Stimulated activated CD8-positive, alpha-beta memory T cell treated with anti-CD3 and anti-CD28 coated beads, Interleukin-2, amount 100 ng/mL, for 1 hour (primary cell): ENCODE results near the gene ZNG1F.
"Not testable (repeated sequence)": the region's sequence is repeated elsewhere in the genome, so short reads cannot be mapped to it uniquely, and the experiment has no call there.

Experiments used
- DNase-seq, 2 donors: peaks; one replicate each; pipeline ENCODE4 v3.0.0-alpha.2; 2020; ENCODE audit warnings: low read depth in 2 of 2

Gene ZNG1F

DNA sequence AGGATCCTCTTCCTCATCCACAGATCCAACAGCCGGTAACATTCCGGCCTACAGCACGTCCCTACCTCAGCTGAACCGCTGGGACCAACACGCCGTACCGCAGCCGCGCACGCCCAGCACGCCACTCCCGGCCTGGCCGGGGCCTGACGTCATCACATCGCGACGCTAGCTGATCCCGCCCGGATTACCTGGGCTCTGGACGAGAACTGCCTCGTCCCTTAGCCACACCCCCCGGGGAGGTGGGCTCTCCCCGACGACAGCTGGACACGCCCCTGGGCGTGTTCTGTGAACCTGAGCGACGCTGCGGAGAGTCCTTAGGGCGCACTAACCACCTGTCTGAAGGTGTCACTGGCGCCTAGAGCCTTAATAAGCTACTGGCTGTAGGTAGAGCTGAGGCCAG lies at the start of gene ZNG1F:
Gene ZNG1F (minus strand): TSS at position 101 of the 400 bp plus-strand sequence. CDS start 59 bp downstream, at position 42.
- not testable (repeated sequence) for DNase-seq

DNA sequence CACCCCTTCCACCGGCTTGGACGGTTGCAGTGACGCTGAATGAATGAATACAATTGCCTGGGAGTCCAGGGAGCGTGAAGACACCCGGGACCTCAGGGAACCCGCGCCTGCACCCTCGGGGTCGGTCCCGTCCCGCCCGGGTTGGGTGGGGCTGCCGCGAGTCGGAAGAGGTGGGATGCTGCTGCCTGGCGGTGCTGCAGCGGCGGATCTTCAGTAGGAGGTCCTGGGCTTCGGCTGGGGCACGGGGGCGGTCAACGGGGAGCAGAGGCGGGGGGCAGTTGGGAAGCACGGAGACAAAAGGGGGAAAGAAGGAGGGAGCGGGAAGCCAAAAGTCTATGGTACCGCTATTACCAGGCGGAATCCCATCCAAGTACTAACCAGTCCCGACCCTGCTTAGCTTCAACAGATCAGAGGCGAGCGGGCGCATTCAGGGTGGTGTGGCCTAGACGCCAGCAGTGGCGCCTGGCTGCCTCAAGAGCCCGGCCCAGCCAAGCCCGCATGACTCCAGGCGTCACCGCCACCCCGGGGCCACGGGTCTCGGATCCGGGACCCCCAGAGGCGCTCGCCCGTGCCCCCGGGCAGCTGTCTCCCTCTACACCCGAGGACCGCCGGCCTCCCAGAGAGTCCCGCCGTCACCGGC lies 48.1 kb upstream of the ZNG1F start:
- DNase-seq, result peak in 1 of 2 donors; percentile 0

DNA sequence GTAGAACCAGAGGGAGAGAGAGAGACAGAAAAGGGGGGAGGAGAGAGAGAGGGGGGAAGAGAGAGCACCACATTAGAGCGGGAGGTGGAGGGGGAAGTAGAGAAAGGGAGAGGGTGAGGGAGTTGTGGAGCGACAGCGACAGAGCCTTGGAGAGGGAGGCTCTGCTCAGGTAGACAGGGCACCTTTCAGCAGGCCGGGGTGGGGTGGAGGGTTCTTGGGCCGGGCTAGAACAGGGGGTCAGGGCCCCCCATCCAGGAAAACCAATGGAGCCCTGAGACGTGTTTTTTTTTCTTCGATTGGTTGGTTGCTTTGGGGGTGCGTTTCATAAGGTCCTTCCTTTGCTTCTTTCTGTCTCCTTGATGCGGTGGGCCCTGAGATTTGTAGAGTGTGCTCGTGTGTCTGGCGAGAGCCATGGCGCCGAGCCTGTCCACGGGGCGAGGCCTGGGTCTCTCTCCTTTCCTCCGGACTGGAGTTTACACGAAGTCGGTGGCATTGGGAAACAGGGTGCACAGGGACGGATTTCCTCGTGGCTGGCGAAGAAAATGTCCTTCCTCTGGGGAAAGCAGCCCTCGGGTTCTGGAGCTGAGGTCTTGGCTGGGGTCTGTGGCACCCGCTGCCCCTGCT lies 47.5 kb upstream of the ZNG1F start:
- not testable (repeated sequence) for DNase-seq

GRCh38 chr9:41234811-41235805 lies 46.0 kb upstream of the ZNG1F start:
- peak; percentile 31 to 41 for DNase-seq

DNA sequence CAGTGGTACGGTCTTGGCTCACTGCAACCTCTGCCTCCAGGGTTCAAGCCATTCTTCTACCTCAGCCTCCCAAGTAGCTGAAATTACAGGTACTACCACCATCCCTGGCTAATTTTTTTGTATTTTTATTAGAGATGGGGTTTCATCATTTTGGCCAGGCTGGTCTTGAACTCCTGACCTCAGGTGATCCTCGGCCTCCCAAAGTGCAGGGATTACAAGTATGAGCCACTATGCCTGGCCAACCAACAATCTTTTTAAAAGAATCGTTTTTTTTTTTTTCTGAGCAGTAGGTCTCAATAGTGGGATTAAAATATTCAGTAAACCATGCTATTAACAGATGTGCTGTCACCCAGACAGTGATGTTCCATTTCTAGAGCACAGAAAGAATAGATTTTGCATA lies 45.1 kb upstream of the ZNG1F start:
- not testable (repeated sequence) for DNase-seq

DNA sequence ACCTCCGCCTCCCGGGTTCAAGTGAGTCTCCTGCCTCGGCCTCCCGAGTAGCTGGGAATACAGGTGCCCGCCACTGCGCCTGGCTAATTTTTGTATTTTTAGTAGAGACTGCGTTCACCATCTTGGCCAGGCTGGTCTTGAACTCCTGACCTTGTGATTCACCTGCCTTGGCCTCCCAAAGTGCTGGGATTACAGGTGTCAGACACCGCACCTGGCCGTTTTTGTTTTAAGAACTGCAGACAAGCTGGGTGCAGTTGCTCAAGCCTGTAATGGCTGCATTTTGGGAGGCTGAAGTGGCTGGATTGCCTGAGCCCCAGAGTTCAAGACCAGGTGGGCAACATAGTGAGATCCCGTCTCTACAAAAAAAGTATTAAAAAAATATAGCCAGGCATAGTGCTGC lies 43.2 kb upstream of the ZNG1F start:
- peak in 1 of 2 donors; percentile 3 for DNase-seq

DNA sequence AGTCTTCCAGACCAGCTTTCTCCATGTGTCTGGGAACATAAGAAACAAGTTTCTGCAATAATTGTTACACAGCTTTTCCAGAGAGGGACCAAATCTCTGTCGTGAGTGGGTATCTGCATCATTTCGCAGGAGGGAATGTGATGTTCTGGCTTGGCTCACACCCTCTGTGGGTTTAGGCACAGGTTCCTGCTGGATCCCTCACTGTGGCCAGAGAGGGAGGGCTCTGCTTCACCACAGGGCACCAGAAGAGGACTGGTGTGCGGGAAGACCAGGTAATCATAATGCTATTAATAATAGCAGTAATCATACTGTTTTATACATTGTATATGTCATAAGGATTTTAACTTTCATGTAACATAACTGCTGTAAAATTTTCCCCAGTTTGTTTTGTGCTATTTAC lies 41.3 kb upstream of the ZNG1F start:
- not testable (repeated sequence) for DNase-seq

GRCh38 chr9:41229408-41230401 lies 40.6 kb upstream of the ZNG1F start:
- DNase-seq, result no peak

DNA sequence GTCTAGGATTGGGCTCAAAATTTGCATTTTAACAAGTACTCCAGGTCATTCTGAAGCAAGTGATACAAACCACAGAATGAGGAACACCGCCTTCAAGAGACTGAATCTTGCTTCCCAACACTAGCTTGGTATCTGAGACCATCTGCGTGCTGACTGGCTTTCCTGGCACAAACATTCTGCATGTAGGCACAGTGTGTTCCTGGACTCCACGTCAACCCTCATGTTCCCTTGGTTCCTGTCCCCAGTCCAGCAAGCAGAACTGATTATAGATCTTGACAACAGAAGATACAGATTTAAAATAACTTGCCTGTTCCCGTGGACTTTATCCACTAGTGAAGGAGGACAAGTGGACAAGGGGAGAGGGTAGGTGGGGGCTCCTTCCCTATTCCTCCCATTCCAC lies 30.7 kb upstream of the ZNG1F start:
- DNase-seq, result not testable (repeated sequence)

DNA sequence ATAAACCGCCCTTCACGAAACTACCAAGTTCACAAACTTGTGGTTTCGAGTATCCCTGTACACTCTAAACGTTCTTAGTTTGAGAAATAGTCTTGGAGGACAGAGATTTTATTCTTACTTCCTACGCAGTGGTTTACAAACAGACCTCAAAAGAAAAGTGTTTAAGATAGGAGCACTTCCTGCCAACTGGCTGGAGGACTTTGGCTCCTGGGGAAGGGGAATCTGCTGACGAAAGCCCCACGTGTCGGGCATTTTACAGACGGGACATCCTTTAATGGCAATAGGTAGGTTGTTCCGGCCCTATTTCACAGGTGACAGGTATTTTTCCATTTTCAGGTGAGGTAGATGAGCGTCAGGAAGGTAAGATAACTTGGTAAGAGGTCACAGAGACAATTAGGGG lies 678 bp downstream of the ZNG1F start:
- not testable (repeated sequence) for DNase-seq

DNA sequence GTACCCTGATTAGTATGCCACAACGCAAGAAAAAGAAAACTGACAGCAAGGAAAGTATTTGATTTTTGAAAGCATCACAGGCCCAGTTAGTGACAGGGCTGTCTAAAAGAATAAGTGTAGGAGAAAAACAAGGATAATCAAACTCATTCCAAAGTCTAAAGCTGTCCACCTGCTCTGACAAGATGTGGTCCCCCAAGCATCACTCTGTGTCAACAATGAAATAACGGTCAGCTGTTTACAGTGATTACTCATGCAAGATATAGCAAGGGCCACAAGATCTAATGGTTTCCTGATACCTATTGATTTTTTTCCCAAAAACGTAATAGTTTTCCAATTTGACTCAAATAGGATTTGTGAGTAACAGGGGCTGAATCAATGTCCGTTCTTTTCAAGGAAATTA lies 14.1 kb downstream of the ZNG1F start:
- not testable (repeated sequence) for DNase-seq

GRCh38 chr9:41150116-41150515 lies 39.0 kb downstream of the ZNG1F start:
- not testable (repeated sequence) for DNase-seq

DNA sequence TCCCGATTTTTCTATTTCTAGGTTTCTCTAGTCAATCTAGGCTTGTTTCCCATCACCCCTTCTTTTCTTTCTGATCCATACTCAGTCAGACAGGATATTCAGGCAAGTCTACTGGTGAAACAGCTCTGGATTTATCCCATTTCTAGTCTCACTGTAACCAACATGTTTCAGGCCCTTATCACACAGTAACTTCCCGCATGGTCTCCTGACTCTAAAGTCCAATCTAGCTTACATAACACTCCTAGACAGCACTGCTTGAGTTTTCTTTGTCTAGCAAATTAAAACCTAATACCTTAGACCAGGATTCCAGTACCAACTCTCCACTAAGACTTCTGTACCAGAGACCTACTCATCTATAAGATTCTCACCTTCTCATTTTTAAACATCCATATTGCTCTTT lies 47.2 kb downstream of the ZNG1F start:
- not testable (repeated sequence) for DNase-seq

GRCh38 chr9:41128581-41128980 lies 60.5 kb downstream of the ZNG1F start, which contains the start of gene FOXD4L6:
Gene FOXD4L6, minus strand, starts transcription at chr9:41128681. Its CDS starts 298 bp downstream, at chr9:41128383.
- DNase-seq, result not testable (repeated sequence)

GRCh38 chr9:41126746-41127446 lies 62.2 kb downstream of the ZNG1F start:
- not testable (repeated sequence) for DNase-seq

- not testable (repeated sequence) for DNase-seq
These were observed 63.2 kb downstream of the ZNG1F start for GRCh38 chr9:41125936-41126335.

- DNase-seq, result not testable (repeated sequence)
These were observed 63.9 kb downstream of the ZNG1F start for GRCh38 chr9:41125109-41125658.

DNA sequence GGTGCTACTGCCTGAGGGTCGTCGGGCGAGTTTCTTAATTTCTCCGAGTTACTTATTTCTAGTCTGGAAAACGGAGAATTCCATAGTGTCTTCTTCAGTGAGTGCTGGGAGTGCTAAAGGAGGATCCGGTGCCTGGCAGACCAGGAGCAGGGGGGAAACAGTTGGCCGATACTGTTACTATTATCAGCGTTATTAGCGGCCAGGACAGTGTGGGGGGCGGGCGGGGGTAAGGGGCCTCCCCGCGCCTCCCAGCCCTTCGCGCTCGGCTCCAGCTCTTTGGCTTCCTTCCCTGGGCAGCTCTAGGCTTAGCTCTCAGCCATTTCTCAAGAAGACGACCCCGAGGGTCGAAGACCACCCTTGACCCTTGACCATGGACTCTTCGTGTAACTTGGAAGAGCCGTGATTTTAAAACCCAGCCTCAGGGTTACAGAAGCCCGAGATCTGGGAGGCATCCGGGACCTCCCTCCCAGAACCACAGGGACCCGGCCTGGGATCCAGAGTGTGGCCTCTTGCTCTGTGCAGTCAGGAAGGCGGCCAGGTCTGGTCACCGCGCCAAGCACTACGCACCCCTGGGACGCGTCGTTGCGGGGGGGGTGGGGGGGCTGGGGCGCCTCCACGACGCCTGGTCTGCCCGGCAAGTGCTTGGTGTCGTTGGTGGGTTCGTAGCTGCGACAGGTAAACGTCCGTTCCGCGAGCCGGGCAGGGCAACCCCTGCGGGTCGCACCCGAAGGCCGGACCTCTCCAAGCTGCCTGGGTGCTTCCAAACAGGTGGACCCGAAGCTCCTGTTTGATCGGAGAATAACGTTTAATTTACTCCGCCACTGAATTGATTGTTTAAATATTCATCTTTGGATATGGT lies 64.6 kb downstream of the ZNG1F start:
- DNase-seq, result not testable (repeated sequence)

GRCh38 chr9:41123812-41124211 lies 65.3 kb downstream of the ZNG1F start:
- DNase-seq, result not testable (repeated sequence)
